Measurements from ENCODE around the gene RANBP17. TPM values are rescaled to one million over a fixed set of nuclear protein-coding genes. Genes with fewer than 3 reads are reported as not detected.

RANBP17 gene
- total and polyA plus RNA-seq, 2 of the 4 experiments (the other 2 are of a cell fraction) = 8.2 to 29.0 TPM

- no peak overlapping the region for H3K4ac ChIP-seq (ENCODE audit: low read depth, low read length)
- H2AFZ ChIP-seq (replicated peaks; ENCODE audit: low read length, poor library complexity) = peak overlapping the region; percentile 47
- peaks cover 9% of the 10 kb centered on the region; the same call in 1 of the 2 replicates for H3K9me3 ChIP-seq (ENCODE audit: control insufficient read depth, insufficient read depth, low read length)
- intact Hi-C loops (cut with micrococcal nuclease) (no loop called here), in situ Hi-C loops (cut with MboI; ENCODE audit: low sequenced_read_pairs) (no loop called here), dilution Hi-C loops (cut with HindIII; ENCODE audit: low sequenced_read_pairs, unreplicated experiment) (no loop called here)
- no peak overlapping the region for H3K14ac ChIP-seq (replicated peaks; ENCODE audit: low read depth, low read length)
- H4K8ac ChIP-seq (ENCODE audit: low read depth in 2 of 2, low read length in 2 of 2) = no peak overlapping the region
- DNase-seq = no peak
- ATAC-seq (ENCODE audit: low read depth) = no peak
- no peak overlapping the region for H2AK9ac ChIP-seq (replicated peaks; ENCODE audit: low read depth, low read length, poor library complexity)
- no peaks in the 10 kb centered on the region for H3K36me3 ChIP-seq (ENCODE audit: control insufficient read depth, insufficient read depth, low read length)
- no peak overlapping the region for H3K9ac ChIP-seq (ENCODE audit: low read depth, low read length)
- H2AK5ac ChIP-seq (ENCODE audit: low read depth, low read length) = no peak overlapping the region
- H3K79me1 ChIP-seq (ENCODE audit: low read depth in 1 of 2, low read length in 2 of 2) = no peaks in the 10 kb centered on the region
- H2BK20ac ChIP-seq (ENCODE audit: low read depth, low read length) = no peak overlapping the region
- H2BK15ac ChIP-seq (ENCODE audit: low read depth, low read length) = no peak overlapping the region
- peaks cover 5% of the 10 kb centered on the region for H4K20me1 ChIP-seq (ENCODE audit: insufficient read depth, low read length)
- H3K18ac ChIP-seq (ENCODE audit: low read depth, low read length) = no peak overlapping the region
- no peaks in the 10 kb centered on the region for H3K9me1 ChIP-seq (ENCODE audit: insufficient read depth, low read length)
- H4K5ac ChIP-seq (ENCODE audit: low read depth, low read length) = no peak overlapping the region
- TF ChIP-seq CEBPB (IDR thresholded peaks at IDR 0.05; ENCODE audit: low read depth, low read length) (no peak), CHD1 (IDR thresholded peaks at IDR 0.05; ENCODE audit: low read depth, low read length) (no peak), ELK1 (IDR thresholded peaks at IDR 0.05; ENCODE audit: borderline replicate concordance, low read depth, low read length) (no peak), RCOR1 (IDR thresholded peaks at IDR 0.05; ENCODE audit: insufficient replicate concordance, low read length) (no peak), USF2 (IDR thresholded peaks at IDR 0.05; ENCODE audit: low read depth, low read length) (no peak), POLR2A (IDR thresholded peaks at IDR 0.05; ENCODE audit: low read depth, low read length) (no peak), MXI1 (IDR thresholded peaks at IDR 0.05; ENCODE audit: borderline replicate concordance, low read depth, low read length) (no peak), SMC3 (IDR thresholded peaks at IDR 0.05; ENCODE audit: low read depth, low read length) (no peak), MAFK (IDR thresholded peaks at IDR 0.05; ENCODE audit: low read depth, low read length) (no peak), RAD21 (IDR thresholded peaks at IDR 0.05; ENCODE audit: low read length) (no peak), MAZ (IDR thresholded peaks at IDR 0.05; ENCODE audit: borderline replicate concordance, low read depth, low read length) (no peak), CTCF (conservative IDR thresholded peaks at IDR 0.05; ENCODE audit: low read depth, low read length) (no peak)
- H3K23ac ChIP-seq (ENCODE audit: low read depth, low read length) = no peak overlapping the region
- BruUV-seq (replicated peaks) = no TSS peak
- ChIA-PET CTCF (no interaction called here), POLR2A (ENCODE audit: unreplicated experiment) (no interaction called here)
- no peak overlapping the region for H3K56ac ChIP-seq (ENCODE audit: extremely low read depth, insufficient read depth, low read length)
- no peak overlapping the region for H3K27ac ChIP-seq (ENCODE audit: insufficient read depth, low read length)
- peaks cover 3% of the 10 kb centered on the region; the same call in 1 of the 2 replicates for H3K4me1 ChIP-seq (ENCODE audit: control insufficient read depth, insufficient read depth, low read length)
- H2BK5ac ChIP-seq (ENCODE audit: low read depth, low read length, poor library complexity, severe bottlenecking) = no peak overlapping the region
- H2BK120ac ChIP-seq (ENCODE audit: low read depth, low read length) = no peak overlapping the region
- WGBS, 2 experiments (ENCODE audit: extremely low coverage in 2 of 2, insufficient read length in 1 of 2) = 30% methylated on average over 6 of the region's 20 CpGs; no CpG with 5 or more reads in 1 of the 2 experiments
- no peak overlapping the region for H3K4me3 ChIP-seq (ENCODE audit: insufficient read depth, low read depth, low read length)
- no peak overlapping the region; the same call in 1 of the 2 replicates for H3K4me2 ChIP-seq (ENCODE audit: low read depth, low read length)
- peaks cover 93% of the 10 kb centered on the region for H3K27me3 ChIP-seq (ENCODE audit: control insufficient read depth, insufficient read depth, low read length)
- no peak overlapping the region for H4K91ac ChIP-seq (ENCODE audit: insufficient read depth, low read depth, low read length)
These were observed 454.1 kb downstream of the RANBP17 start for GRCh38 chr5:171315925-171316257.

All from IMR-90 (cell line).